Activated T-cell treated with anti-CD3 and anti-CD28 coated beads, Interleukin-2, amount 50 U/mL, for 48 hours (primary cell): ENCODE results near the gene DAB2.

Experiments used
- DNase-seq, 2 experiments: peaks; one replicate each; pipeline ENCODE4 v3.0.0-alpha.2; 2020

Gene DAB2

DNA sequence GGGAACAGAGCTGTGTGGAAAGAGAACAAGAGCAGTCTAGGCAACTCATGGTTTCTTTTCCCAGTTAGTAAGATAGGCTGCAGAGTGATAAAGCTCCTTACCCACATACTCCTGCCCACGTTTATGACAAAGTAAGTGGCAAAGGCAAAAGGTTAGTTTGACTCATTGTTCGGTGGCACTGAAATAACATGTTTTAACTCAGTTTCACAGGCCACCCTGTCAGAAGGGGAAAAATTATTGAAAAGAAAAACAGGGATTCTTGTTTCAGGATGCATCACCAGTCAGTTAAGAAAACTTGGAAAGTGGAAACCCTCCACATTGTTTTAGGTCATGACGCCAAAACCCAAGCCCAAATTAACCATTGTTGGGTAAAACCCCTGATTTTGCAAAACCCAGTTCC, 22.3 kb upstream of the DAB2 start:
- no peak for DNase-seq

DNA sequence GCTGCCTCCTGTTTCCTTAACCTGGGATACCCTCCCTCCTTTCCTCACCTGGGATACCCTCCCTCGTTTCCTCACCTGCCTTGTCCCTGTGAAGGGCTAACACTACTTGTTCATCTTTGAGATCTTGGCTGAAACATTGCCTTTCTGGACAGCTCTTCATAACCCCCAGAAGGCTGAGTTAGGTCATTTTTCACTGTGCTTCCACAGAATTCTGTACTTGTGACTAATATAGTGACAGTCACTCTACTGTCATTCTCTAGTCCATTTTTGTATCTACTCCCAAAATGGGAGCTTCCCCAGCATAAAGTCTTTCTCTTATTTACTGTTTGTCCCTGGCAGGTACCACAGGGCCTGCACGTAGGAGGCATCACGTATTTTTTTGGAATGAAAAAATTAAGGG, 21.5 kb upstream of the DAB2 start:
- DNase-seq = no peak

DNA sequence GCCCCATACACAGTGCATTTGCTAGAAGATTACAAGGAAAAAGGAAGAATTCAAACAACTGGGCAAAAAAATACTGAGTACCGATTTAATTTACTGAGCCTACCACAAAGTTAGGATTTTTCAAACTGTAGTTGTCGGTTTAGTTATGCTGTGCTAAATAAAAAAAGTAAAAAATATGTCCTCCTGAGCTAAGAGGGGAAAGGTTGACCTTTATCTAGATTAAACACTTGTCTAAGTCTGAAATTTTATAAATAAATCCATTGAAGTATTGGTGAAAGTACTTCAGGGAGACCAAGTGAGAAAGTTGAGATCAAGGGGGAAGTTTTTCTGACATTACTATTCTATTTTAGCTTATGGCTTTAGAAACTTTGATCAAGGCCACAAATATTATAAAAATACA, 19.1 kb upstream of the DAB2 start:
- no peak for DNase-seq

DNA sequence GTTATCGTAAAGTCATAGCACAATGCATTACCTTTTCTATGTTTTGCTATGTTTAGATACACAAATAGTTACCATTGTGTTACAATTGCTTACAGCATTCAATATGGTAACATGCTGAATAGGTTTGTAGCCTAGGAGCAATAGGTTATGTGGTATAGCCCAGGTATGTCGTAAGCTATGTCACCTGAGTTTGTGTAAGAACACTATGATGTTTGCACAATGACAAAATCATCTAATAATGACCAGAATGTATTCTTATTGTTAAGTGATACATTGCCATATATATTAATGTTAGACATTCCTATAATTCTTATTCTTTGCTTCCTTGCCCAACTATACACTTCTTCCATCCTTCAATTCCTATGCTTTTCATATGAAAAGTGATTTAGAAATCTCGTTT, 18.2 kb upstream of the DAB2 start:
- DNase-seq = no peak

DNA sequence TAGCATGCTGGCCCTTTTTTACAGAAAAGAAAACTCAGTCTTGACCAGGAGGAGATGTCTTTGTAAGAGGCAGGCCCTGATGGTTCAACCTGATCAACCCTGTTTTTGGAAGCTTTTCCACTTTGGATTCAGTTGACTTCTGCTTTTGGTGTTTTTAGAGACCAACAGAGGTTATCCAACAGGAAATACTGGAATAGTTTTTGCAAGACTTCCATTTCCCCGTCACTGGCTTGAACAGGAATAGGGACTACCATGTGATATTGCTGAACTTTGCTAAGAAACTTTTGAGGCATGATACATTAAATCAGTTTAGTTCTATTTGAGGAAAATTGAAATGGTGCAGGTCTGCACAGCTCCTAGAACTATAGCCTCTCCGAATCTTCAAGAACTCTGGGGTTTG, 17.1 kb upstream of the DAB2 start:
- DNase-seq = no peak

DNA sequence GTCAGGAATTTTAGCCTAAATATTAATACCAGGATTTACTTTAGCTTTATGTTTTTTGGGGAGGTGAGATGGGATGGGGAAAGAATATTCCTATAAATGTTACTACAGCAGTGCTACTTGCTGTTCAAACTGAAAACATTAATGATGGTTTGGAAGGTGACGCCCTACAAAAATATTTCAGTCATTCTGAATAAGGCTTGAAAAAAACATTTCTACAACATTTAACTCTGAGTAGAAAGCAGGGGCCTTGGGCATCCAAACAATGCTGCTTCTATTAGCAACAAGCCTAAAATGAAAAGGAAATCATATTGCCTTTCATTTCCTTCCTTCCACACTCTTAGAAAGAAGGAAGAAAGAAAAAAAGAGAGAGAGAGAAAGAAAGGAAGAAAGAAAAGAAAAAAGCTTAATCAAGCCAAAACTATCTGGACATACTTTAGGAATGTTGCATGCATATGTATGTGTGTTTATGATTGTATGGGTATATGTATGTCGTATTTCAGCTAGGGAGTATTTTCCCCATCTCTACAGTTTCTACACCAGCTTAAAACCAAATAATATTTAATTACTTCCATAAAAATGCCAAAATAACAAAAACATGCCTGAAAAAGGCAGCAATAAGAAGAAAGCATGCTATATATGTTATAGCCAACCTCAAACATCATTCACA, 16.3 kb upstream of the DAB2 start:
- no peak for DNase-seq

DNA sequence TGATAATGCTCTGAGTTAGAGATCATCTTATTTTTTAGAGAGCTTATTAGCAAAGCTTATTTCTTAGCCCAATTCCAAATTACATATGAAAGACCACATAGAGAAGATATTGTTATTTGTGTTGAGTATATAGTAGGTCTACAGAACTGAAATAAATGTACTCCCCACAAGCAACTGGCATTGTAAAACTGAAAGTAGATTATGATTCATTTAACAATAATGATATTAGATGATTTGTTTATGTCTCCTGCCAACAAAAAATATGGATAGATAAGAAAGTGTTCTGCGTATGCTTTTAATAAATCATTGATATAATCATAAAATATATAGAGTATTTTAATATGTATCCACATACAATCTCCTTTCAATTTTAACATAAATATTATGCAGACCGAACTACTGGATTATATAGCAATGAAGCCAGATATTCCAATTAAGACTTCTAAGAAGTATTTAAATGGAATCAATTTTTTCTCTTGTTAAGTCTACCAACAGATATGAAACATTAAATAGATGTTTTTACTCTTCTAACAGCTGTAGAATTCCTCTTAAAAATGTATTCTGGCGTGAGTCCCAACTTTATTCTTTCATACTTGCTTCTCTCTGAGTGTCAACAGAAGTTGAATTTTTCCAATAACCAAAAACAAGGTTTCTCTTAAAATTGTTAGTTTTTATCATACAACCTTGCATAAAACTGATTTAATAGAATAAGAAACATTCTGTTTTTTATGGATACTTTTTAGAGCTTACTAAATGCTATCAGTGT, 15.6 kb upstream of the DAB2 start:
- no peak for DNase-seq

DNA sequence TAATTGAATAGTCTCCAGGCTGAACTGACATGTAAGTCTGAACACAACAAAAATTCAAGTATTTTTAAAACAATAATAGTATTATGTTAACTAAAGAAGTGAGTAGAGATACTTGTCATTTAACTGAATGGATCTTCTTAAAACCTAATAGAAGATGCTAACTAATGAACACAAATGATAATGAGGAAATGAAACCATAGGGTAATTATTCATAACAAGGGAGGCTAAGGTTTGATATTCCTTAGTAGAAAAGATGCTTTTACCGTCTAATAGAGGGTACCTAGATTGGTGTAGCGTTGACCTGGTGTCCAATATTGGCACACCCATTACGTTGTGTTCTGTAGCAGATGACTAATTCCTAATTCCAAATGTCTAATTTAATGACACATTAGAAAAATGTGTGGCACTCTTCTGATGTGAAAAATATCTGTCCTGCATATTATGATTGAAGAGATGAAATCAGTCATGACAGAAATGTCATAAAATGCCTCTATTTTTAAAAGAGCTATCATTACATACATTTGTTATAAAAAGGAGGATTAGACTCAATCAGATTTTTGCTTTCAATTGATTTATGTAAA, 14.9 kb upstream of the DAB2 start:
- DNase-seq = no peak

DNA sequence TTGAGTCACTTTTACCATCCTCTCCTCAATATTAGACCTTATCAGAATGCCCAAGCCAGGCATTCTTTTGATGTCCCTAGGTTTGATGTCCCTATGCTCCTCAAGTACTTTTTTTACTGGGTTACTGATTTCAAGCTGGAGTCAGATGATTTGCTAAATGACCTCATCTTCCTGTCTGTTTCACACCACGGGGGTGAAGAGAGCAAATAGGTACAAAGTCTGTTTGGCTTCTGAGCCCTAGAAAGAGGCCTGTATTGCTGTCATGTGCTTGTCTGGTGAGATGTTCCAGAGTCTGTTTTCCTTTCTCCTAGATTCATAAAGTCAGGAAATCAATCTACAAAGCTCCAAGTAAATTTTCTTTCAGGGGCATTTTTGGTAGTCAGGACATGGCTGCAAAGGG, 12.7 kb upstream of the DAB2 start:
- DNase-seq = no peak

DNA sequence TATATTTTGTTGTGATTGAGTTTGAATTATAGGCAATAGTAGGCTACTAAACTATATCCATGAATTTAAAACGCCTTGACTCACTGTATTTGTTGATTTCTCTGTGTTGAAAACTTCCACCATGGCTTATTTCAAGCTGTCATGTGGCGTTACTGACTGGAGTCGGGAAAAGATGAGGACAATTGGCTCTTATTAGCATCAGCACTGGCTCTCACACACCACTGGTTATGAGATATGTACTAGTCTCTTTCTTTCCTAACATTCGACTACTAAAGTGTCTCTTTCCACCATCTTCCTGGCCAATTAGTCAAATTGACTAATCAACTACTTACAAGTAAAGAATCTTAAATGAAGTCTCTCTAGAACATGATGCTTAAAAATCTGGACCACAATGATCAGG, 9.1 kb upstream of the DAB2 start:
- no peak for DNase-seq

DNA sequence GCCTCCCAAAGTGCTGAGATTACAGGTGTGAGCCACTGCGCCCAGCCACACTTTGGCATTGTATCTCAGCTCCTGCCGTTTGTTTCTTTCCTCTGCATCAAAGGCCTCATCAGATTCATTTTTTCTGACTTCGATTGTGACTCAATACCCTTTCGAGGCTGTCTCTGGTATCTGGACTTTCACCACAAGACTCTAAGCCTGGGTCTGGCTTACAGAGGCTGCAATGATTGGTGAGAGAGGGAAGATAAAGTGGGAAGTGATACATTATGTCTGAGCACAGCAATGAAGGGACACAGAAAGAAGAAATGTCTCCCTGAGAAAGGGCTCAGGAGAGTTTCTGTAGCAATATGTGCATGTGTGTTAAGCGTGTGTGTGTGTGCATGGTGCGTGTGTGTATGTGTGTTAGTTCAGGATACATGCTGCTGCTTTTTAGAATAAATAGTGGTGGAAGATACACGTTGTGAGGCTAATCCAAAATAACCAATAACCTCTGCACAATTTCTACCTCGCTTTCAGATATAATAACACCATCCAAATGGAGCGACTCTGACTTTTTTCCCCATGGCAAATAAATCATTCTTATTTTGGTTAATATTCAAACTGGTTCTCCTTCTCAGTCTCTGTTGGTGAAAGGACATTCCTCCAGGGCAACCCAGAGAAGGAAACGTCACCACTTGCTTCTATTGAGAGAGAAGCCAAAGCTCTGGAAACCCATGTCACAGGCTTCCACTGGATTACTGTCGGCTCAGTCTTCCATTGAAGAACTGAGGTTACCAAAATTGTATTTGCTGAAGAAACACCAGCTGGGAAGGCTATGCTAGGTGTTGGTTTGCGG, 8.1 kb upstream of the DAB2 start:
- DNase-seq = no peak

DNA sequence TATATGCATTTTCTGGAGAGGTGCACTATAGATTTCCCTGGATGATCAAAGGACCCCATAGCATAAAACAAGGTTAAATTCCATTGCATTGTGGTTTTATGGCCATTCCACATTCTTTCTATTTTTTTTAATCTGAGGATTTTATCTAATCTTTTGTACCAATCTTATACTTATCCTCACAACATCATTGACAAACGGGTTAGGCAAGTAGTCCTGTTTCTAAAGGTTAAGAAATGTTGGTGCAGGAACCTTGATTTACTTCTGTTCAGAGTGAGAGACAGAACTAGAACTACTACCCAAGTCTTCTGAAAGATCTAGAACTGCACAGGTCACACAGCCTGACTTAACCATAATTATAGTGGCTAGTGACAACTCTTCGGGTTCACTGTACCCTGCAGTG, 5.7 kb upstream of the DAB2 start:
- no peak for DNase-seq

DNA sequence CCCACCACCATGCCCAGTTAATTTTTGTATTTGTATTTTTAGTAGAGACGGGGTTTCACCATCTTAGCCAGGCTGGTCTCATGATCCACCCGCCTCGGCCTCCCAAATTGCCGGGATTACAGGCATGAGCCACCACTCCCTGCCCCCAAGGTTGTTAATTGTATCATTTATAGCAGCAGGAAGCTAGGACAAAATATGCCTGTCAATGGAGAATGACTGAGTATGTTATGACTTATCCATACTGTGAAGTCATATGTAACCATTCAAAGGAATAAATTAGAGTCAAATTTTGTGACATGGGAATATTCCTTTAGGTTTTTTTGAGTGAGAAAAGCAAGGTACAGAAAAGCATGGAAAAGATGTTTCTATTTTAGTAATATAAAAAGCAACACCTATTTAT, 3.9 kb upstream of the DAB2 start:
- no peak for DNase-seq

DNA sequence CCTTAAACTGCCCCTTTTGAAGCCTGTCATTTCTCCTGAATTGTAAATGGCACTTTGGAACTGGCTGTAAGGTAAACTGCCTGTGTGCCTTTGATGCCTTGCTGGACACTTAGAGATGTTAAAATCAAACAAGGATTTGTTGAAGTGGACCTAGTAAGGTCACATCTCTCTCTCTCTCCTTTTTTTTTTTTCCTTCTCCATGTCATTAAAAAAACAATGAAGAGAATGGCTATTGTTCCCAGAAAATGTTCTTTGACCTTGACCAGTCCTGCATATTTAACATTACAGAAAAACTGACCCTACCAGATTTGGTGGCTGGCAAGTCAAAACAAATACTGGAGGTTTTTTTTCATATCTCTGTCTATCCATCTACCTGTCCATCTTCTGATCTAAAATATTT, 2.9 kb upstream of the DAB2 start:
- DNase-seq = no peak

DNA sequence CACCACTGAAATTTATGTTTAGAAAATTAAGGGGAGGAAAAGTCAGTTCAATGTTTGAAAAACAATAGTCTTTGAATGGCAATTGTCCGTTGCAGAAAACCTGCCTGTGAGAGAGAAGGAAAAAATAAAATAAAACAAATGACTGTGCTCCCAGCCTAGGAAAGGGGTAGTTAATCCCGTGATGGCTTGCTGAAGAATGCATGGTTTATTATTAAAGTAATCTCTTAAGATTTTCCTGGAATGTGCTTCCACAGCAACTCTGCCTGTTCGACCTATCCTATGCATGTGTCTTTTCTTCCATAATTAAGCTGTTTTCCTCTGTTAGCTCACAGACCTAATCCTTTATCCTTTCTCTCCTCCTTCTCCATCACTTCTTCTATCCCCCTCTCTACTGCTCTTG, 2.4 kb upstream of the DAB2 start:
- no peak for DNase-seq

DNA sequence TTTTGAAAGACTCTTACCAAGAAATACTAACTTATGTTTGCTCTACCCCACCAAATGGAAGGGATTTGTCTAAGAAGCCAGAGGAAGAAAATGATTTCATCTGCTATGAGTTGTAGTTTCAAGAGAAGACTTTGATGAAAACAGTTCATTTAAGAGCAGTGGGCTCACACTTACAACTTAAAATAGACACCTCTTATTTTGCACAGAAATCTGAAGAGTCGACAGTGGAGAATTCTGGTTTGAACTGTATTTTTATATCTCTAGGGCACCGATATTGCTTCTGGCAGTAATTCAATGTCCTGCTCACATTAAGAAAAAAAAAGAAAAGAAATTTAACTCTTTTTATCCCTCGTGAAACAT, 1.9 kb upstream of the DAB2 start:
- DNase-seq = no peak

DNA sequence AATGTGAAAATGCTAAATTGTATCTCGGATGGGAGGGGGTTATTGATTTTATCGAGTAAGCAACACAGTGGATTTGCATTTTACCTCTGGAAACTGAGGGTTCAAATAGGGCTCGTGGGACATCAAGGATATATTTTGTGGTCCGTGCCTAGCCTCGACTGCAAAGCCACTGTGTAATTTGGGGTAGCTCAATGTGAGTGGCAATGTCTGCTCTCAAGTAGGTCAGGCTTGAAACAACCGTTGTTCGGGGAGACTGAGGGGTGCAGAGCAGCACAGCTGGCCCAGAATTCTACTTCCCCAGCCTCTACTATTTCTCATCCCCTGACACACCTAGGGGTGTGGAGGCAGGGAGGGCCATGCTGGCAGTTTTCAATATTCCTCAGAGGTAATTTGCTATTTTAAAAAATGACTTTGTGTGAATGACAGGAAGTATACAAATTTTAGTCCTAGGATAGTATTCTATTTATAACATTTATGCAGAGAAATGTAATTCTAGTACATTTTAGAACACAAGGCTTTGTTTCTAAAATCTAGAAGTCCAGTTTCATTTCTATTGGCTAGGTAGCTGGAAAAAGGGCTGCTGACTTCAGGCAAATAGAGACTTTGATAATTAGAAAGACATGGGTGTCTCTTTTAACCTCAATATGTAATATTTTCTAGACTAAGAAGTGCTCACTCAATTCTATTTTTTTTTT, 1.4 kb upstream of the DAB2 start:
- no peak for DNase-seq

DNA sequence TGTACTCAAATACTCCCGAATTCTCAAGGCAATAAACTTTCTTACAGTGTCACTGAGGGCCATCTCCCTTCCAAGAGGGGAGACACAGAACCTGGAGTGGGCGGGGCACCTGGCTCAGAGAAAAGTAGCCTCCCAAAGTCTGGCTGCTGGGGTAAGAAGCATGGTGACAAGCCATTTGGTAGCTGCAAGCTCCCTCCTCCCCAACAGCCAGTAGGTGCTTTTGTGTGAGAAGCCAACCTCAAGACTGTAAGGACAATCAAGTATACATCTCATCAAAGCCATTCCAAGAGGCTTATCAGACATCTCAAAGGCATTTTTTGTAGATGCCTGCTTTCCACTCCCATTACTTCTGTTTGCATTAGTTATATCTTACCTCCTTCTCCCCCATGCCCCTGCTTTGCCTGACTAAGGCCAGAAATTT, 1.4 kb downstream of the DAB2 start:
- DNase-seq = no peak

DNA sequence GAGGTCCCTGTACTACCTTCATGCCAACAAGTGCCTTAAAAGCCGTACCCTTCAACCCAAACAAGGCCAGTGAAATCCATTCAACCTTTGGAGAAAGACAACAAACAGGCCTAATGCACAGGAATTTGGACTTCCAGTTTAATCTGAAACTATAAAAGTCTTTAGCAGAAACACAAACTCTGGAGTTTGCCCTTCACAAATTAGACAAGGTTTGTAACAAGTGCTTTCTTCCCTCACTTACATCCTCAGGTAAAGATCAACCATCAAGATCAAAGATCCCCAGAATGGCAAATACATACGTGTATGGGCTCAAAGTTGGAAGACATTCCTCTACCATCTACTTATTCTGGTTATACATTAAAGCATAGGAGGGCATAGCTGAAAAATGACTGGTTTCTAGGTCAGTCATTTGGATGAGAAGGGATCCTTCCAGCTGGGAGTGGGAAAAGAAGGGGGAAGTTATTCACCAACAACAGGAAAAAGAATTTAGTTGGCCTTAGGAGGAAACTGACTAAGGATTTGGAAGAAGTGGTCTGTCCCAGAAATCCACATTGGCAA, 2.0 kb downstream of the DAB2 start:
- no peak for DNase-seq

DNA sequence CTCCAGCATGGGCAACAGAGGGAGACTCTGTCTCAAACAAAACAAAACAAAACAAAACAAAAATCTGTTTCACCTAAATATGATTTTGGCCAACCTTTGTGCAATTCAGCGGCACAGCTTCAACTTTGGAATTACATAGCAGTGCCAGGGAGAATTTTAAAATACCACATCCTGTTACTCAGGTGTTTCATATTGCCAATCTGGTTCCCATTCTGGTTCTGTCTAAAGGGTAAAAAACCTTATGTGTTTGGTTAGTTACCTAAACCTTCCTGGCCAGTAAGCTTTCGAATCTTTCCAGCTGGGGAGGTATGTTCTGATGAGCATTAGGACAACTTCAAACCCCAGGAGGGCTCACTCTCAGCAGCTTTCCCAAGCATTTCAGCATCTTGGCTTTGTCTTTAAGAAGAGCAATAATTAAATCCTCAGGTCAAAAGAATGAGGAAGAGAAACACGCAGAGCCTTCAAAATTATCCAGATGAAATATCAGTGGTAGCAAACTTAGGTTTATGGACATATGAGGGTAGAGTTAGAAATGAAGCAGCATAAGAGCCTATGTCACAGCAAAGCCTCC, 2.7 kb downstream of the DAB2 start:
- no peak for DNase-seq

DNA sequence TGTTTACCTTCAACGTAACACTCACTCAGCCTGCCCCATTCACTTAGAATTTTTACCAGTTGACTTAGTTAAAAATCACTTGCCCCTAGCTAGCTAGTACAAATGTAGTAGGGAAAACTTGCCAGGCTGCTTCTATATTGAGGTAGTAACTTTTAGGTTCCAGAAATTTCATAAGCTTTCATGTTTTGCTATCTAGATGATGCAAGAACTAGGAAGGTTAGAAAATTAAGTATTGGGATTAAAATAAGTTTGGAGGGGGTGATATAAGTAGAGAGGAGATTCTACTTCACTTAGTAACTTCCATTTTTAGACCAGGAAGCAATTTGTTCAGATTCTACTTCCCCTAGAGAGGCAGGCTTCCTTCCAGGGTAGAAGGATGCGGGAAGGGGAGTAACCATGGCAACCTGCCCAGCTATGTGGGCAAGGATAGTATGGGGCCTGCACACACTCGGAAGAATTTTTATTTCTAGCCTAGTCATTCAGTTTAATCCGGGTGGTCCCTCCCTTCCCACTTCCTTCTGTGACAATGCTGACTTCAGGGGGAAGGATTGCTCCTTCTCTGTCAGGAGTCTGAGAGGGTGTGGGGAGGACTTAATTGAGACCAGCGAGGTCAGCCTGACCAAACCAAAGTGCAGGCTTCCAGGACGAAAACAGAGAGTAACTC, 4.2 kb downstream of the DAB2 start:
- no peak for DNase-seq

DNA sequence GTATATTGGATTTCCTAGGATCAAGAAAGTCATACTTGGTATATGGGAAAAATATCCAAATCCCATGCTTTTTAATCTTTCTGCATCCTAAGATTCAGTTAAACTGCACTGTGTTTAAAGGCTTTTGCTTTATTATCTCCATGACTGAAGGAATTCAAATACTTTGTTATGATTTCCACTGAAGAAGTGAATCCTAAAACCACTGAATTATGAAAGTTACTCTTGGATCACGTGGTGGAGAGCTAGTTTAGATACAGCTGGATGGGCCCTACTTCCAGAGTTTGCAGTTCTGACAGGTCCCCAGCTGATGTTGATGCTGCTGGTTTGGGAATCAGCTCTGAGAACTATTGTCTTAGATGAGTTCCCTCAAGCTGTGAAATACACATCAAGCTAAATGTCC, 5.0 kb downstream of the DAB2 start:
- DNase-seq = no peak
